Measurements from ENCODE around the gene HTR3A.

GRCh38 chr11:114011443-114011842, 36.5 kb downstream of the HTR3A start:
- TF ChIP-seq, protein P1, sequence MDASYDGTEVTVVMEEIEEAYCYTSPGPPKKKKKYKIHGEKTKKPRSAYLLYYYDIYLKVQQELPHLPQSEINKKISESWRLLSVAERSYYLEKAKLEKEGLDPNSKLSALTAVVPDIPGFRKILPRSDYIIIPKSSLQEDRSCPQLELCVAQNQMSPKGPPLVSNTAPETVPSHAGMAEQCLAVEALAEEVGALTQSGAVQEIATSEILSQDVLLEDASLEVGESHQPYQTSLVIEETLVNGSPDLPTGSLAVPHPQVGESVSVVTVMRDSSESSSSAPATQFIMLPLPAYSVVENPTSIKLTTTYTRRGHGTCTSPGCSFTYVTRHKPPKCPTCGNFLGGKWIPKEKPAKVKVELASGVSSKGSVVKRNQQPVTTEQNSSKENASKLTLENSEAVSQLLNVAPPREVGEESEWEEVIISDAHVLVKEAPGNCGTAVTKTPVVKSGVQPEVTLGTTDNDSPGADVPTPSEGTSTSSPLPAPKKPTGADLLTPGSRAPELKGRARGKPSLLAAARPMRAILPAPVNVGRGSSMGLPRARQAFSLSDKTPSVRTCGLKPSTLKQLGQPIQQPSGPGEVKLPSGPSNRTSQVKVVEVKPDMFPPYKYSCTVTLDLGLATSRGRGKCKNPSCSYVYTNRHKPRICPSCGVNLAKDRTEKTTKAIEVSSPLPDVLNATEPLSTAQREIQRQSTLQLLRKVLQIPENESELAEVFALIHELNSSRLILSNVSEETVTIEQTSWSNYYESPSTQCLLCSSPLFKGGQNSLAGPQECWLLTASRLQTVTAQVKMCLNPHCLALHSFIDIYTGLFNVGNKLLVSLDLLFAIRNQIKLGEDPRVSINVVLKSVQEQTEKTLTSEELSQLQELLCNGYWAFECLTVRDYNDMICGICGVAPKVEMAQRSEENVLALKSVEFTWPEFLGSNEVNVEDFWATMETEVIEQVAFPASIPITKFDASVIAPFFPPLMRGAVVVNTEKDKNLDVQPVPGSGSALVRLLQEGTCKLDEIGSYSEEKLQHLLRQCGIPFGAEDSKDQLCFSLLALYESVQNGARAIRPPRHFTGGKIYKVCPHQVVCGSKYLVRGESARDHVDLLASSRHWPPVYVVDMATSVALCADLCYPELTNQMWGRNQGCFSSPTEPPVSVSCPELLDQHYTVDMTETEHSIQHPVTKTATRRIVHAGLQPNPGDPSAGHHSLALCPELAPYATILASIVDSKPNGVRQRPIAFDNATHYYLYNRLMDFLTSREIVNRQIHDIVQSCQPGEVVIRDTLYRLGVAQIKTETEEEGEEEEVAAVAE (CRISPR knock-in tag; IDR thresholded peaks at IDR 0.05; ENCODE audit: borderline replicate concordance): no peak
- TF ChIP-seq ATF7-NPFF (CRISPR knock-in tag; IDR thresholded peaks at IDR 0.05; ENCODE audit: low read depth) (no peak), SIN3A (IDR thresholded peaks at IDR 0.05; ENCODE audit: borderline replicate concordance, low read depth, low read length) (no peak), ZNF431 (CRISPR knock-in tag; IDR thresholded peaks at IDR 0.05; ENCODE audit: borderline replicate concordance, low read depth) (no peak), NFRKB (IDR thresholded peaks at IDR 0.05) (no peak), ZNF557 (CRISPR knock-in tag; IDR thresholded peaks at IDR 0.05) (no peak), SMAD1 (CRISPR knock-in tag; IDR thresholded peaks at IDR 0.05; ENCODE audit: borderline replicate concordance, low read depth) (no peak), ZBTB40 (IDR thresholded peaks at IDR 0.05) (no peak), ZBTB40 (CRISPR knock-in tag; IDR thresholded peaks at IDR 0.05) (no peak), FOXO4 (CRISPR knock-in tag; conservative IDR thresholded peaks at IDR 0.05) (no peak)
- TF ChIP-seq, protein P2, sequence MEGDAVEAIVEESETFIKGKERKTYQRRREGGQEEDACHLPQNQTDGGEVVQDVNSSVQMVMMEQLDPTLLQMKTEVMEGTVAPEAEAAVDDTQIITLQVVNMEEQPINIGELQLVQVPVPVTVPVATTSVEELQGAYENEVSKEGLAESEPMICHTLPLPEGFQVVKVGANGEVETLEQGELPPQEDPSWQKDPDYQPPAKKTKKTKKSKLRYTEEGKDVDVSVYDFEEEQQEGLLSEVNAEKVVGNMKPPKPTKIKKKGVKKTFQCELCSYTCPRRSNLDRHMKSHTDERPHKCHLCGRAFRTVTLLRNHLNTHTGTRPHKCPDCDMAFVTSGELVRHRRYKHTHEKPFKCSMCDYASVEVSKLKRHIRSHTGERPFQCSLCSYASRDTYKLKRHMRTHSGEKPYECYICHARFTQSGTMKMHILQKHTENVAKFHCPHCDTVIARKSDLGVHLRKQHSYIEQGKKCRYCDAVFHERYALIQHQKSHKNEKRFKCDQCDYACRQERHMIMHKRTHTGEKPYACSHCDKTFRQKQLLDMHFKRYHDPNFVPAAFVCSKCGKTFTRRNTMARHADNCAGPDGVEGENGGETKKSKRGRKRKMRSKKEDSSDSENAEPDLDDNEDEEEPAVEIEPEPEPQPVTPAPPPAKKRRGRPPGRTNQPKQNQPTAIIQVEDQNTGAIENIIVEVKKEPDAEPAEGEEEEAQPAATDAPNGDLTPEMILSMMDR (CRISPR knock-in tag; IDR thresholded peaks at IDR 0.05): no peak
- TF ChIP-seq, protein P3, sequence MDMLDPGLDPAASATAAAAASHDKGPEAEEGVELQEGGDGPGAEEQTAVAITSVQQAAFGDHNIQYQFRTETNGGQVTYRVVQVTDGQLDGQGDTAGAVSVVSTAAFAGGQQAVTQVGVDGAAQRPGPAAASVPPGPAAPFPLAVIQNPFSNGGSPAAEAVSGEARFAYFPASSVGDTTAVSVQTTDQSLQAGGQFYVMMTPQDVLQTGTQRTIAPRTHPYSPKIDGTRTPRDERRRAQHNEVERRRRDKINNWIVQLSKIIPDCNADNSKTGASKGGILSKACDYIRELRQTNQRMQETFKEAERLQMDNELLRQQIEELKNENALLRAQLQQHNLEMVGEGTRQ (IDR thresholded peaks at IDR 0.05; ENCODE audit: low read depth, low read length): no peak
- TF ChIP-seq, protein P3 (CRISPR knock-in tag; IDR thresholded peaks at IDR 0.05; ENCODE audit: borderline replicate concordance): no peak

Data from HepG2 (cell line).